H9 (cell line): ENCODE measurements around the gene VPS35L. TPM values are rescaled to one million over a fixed set of nuclear protein-coding genes. Genes with fewer than 3 reads are reported as not detected.

Experiments
- DNase-seq: peaks from one replicate; pipeline ENCODE4 v3.0.0-alpha.2; 2017
- H2AFZ ChIP-seq: one replicate; pipeline ENCODE4 v1.6.1; 2013; ENCODE audit warnings: mild to moderate bottlenecking, low read length, control low read depth, moderate library complexity
- H2AK5ac ChIP-seq: 2 replicates; pipeline ENCODE4 v1.6.1; 2013; ENCODE audit warnings: low read length, control low read depth, mixed read lengths; ENCODE audit not compliant: insufficient read length
- H2BK120ac ChIP-seq: one replicate; pipeline ENCODE4 v1.6.1; 2013; ENCODE audit warnings: low read depth, mild to moderate bottlenecking, low read length, control low read depth, inconsistent platforms; ENCODE audit not compliant: poor library complexity, severe bottlenecking
- H2BK12ac ChIP-seq: 2 replicates; pipeline ENCODE4 v1.6.1; 2013; ENCODE audit warnings: low read length, control low read depth, mixed read lengths, low read depth; ENCODE audit not compliant: insufficient read length
- H2BK15ac ChIP-seq: 2 replicates; pipeline ENCODE4 v1.6.1; 2013; ENCODE audit warnings: low read depth, low read length, control low read depth
- H2BK20ac ChIP-seq: one replicate; pipeline ENCODE4 v1.6.1; 2013; ENCODE audit warnings: low read depth, mild to moderate bottlenecking, low read length, control low read depth, inconsistent platforms; ENCODE audit not compliant: poor library complexity, severe bottlenecking
- H2BK5ac ChIP-seq: 2 replicates; pipeline ENCODE4 v1.6.1; 2013; ENCODE audit warnings: low read length, control low read depth, mixed read lengths; ENCODE audit not compliant: insufficient read length
- H3K14ac ChIP-seq: 2 replicates; pipeline ENCODE4 v1.6.1; 2013; ENCODE audit warnings: low read length, control low read depth; ENCODE audit not compliant: insufficient read depth
- H3K18ac ChIP-seq: 2 replicates; pipeline ENCODE4 v1.6.1; 2013; ENCODE audit warnings: low read depth, mild to moderate bottlenecking, mixed read lengths, low read length, control low read depth; ENCODE audit not compliant: insufficient read length
- H3K23ac ChIP-seq: 2 replicates; pipeline ENCODE4 v1.6.1; 2013; ENCODE audit warnings: low read length, control low read depth, mixed read lengths, low read depth; ENCODE audit not compliant: insufficient read length
- H3K23me2 ChIP-seq: 2 replicates; pipeline ENCODE4 v1.6.1; 2013; ENCODE audit warnings: low read depth, mild to moderate bottlenecking, mixed read lengths, low read length, control low read depth; ENCODE audit not compliant: insufficient read length, poor library complexity, severe bottlenecking
- H3K27ac ChIP-seq: 2 replicates; pipeline ENCODE4 v1.5.1; 2013; ENCODE audit warnings: low read length, control low read depth, mixed read lengths, low read depth; ENCODE audit not compliant: insufficient read length
- H3K27me3 ChIP-seq: 2 replicates; pipeline ENCODE4 v1.6.1; 2013; ENCODE audit warnings: low read length, control low read depth, inconsistent platforms; ENCODE audit not compliant: insufficient read depth
- H3K4ac ChIP-seq: 2 replicates; pipeline ENCODE4 v1.6.1; 2013; ENCODE audit warnings: low read depth, mild to moderate bottlenecking, control low read depth, inconsistent platforms, low read length, moderate library complexity
- H3K4me1 ChIP-seq: 2 replicates; pipeline ENCODE4 v1.6.1; 2013; ENCODE audit warnings: low read length, control low read depth, inconsistent platforms; ENCODE audit not compliant: insufficient read depth
- H3K4me2 ChIP-seq: 2 replicates; pipeline ENCODE4 v1.6.1; 2013; ENCODE audit warnings: low read length, control low read depth, mixed read lengths; ENCODE audit not compliant: insufficient read length, insufficient read depth
- H3K56ac ChIP-seq: 2 replicates; pipeline ENCODE4 v1.6.1; 2013; ENCODE audit warnings: low read depth, mild to moderate bottlenecking, mixed read lengths, low read length, control low read depth; ENCODE audit not compliant: insufficient read length
- H3K79me1 ChIP-seq: 2 replicates; pipeline ENCODE4 v1.6.1; 2013; ENCODE audit warnings: low read depth, mild to moderate bottlenecking, moderate library complexity, low read length, control low read depth, inconsistent platforms; ENCODE audit not compliant: insufficient read depth, poor library complexity, severe bottlenecking
- H3K79me2 ChIP-seq: 2 replicates; pipeline ENCODE4 v1.6.1; 2013; ENCODE audit warnings: low read length, control low read depth, inconsistent platforms; ENCODE audit not compliant: insufficient read depth
- H3K9ac ChIP-seq: 2 replicates; pipeline ENCODE4 v1.6.1; 2013; ENCODE audit warnings: low read length, control low read depth, mixed read lengths; ENCODE audit not compliant: insufficient read length; ENCODE audit errors: extremely low read depth
- H3K9me3 ChIP-seq: one replicate; pipeline ENCODE4 v1.6.1; 2013; ENCODE audit warnings: low read depth, low read length, inconsistent platforms; ENCODE audit not compliant: control insufficient read depth
- H3T11ph ChIP-seq: one replicate; pipeline ENCODE4 v1.6.1; 2013; ENCODE audit warnings: mild to moderate bottlenecking, low read length, control low read depth, inconsistent platforms
- H4K20me1 ChIP-seq: one replicate; pipeline ENCODE4 v1.6.1; 2013; ENCODE audit not compliant: control insufficient read depth, insufficient read length, insufficient read depth
- H4K5ac ChIP-seq: 2 replicates; pipeline ENCODE4 v1.6.1; 2013; ENCODE audit warnings: low read depth, mild to moderate bottlenecking, mixed read lengths, low read length, control low read depth; ENCODE audit not compliant: insufficient read length
- H4K8ac ChIP-seq: replicated peaks from 2 replicates; pipeline ENCODE4 v1.6.1; 2013; ENCODE audit warnings: low read length, control low read depth, mixed read lengths, low read depth; ENCODE audit not compliant: insufficient read length
- H4K91ac ChIP-seq: 2 replicates; pipeline ENCODE4 v1.6.1; 2013; ENCODE audit warnings: low read depth, mild to moderate bottlenecking, moderate library complexity, mixed read lengths, low read length, control low read depth; ENCODE audit not compliant: insufficient read length
- H3K27ac Mint-ChIP-seq, 3 experiments: 2 replicates in 2 of 3; 3 replicates in 1 of 3; pipeline ENCODE4 v1.8.0; 2020 to 2021; ENCODE audit warnings: mixed read lengths in 3 of 3, mild to moderate bottlenecking in 1 of 3, moderate library complexity in 1 of 3
- H3K27me3 Mint-ChIP-seq: 2 replicates; pipeline ENCODE4 v1.8.0; 2021; ENCODE audit warnings: low read depth, mild to moderate bottlenecking, moderate library complexity, mixed read lengths
- H3K36me3 Mint-ChIP-seq, 3 experiments: 2 replicates in 2 of 3; 3 replicates in 1 of 3; pipeline ENCODE4 v1.8.0; 2020 to 2021; ENCODE audit warnings: low read depth in 3 of 3, mixed read lengths in 3 of 3; ENCODE audit not compliant: insufficient read depth in 1 of 3
- H3K4me1 Mint-ChIP-seq, 2 experiments: 2 replicates each; pipeline ENCODE4 v1.8.0; 2020; ENCODE audit warnings: mixed read lengths in 2 of 2
- H3K4me3 Mint-ChIP-seq, 2 experiments: 2 replicates in 1 of 2; 3 replicates in 1 of 2; pipeline ENCODE4 v1.8.0; 2020 to 2021; ENCODE audit warnings: mild to moderate bottlenecking in 2 of 2, mixed read lengths in 2 of 2, moderate library complexity in 1 of 2
- H3K9me3 Mint-ChIP-seq, 2 experiments: 2 replicates in 1 of 2; 3 replicates in 1 of 2; pipeline ENCODE4 v1.8.0; 2020; ENCODE audit warnings: mild to moderate bottlenecking in 2 of 2, mixed read lengths in 2 of 2, moderate library complexity in 1 of 2
- CTCF ChIP-seq: fragments of 200-600 bp; sonication (generic); conservative IDR thresholded peaks from 3 replicates; pipeline ENCODE4 v1.8.0; 2021; ENCODE audit warnings: antibody characterized with exemption, mild to moderate bottlenecking
- WGBS: extraction: QIAGEN DNeasy Blood & Tissue Kit; methylation state at CpG from one replicate; pipeline ENCODE4 v1.1.7; 2013; ENCODE audit warnings: missing lambda C conversion rate, low lambda C conversion rate, mixed read lengths; ENCODE audit not compliant: insufficient read length; ENCODE audit errors: extremely low coverage; 5-methylcytosine and 5-hydroxymethylcytosine counted together
- total RNA-seq: library from RNA; stranded (reverse); gene quantifications from 2 replicates; pipeline ENCODE4 v1.2.1, GENCODE V29; 2021

Gene VPS35L
- total RNA-seq, 1 experiment from 2014 or later, result 58.4 TPM

- Histone ChIP-seq H3K79me2 (no peaks in the 10 kb centered on the region), H2AFZ (no peak overlapping the region), H3K9me3 (no peaks in the 10 kb centered on the region), H3K56ac (no peak overlapping the region), H3K23ac (no peak overlapping the region), H4K20me1 (no peaks in the 10 kb centered on the region), H3K23me2 (no peaks in the 10 kb centered on the region), H4K5ac (no peak overlapping the region), H3K4me2 (no peak overlapping the region), H2AK5ac (no peak overlapping the region), H3K4me1 (no peaks in the 10 kb centered on the region), H3K18ac (no peak overlapping the region), H3K27me3 (no peaks in the 10 kb centered on the region), H2BK20ac (no peak overlapping the region), H2BK5ac (no peak overlapping the region), H2BK15ac (no peak overlapping the region), H3K14ac (no peak overlapping the region), H2BK12ac (no peak overlapping the region), H4K8ac (no peak overlapping the region), H3K9ac (no peak overlapping the region), H4K91ac (no peak overlapping the region), H3K4ac (no peak overlapping the region), H3K79me1 (no peaks in the 10 kb centered on the region), H3K27ac (no peak overlapping the region), H3T11ph (no peak overlapping the region), H2BK120ac (no peak overlapping the region)
- H3K36me3 Mint-ChIP-seq, result peaks cover 41 to 67% (median 62%) of the 10 kb centered on the region in 3 experiments
- no peak overlapping the region for H3K4me3 Mint-ChIP-seq
- H3K4me1 Mint-ChIP-seq, result 0 out of 4 replicates have a peak, but pooled peaks cover 0 to 2% of the 10 kb centered on the region in 2 experiments
- no peak for DNase-seq
- no peaks in the 10 kb centered on the region for H3K27me3 Mint-ChIP-seq
- 0 out of 5 replicates have a peak, but pooled peaks cover 0 to 2% of the 10 kb centered on the region in 2 experiments for H3K9me3 Mint-ChIP-seq
- no CpG with 5 or more reads among the region's 9 CpGs for WGBS
- no peak for TF ChIP-seq CTCF
- 0 out of 7 replicates have a peak overlapping the region, but pooled peaks of 2 of the 3 experiments have one; percentile 23 to 42 for H3K27ac Mint-ChIP-seq
Observed at GRCh38 chr16:19573997-19574396, 18.5 kb downstream of the VPS35L start.
